ENCODE results near the gene TRMT11. TPM values are rescaled to one million over a fixed set of nuclear protein-coding genes. Genes with fewer than 3 reads are reported as not detected.

The TRMT11 gene
- total RNA-seq (2021; fragmentation: NEBNext Ultra II Directional; extraction: Animal tissue kit (Norgen Biotek cat#: 25700)) = 23.3 and 32.4 TPM in 2 replicates
- 11.8 and 19.7 TPM in 2 replicates for polyA plus RNA-seq (2011; rRNA removed)
- polyA plus RNA-seq (2011; cell fraction: cytosol; rRNA removed) = 24.8 TPM
- polyA plus RNA-seq (2011; cell fraction: nucleus; rRNA removed) = 20.7 TPM
- polyA plus RNA-seq (2012, experiment 1 of 2) = 19.8 to 26.7 TPM (median 22.1 TPM) in 4 replicates
- polyA plus RNA-seq (2012, experiment 2 of 2) = 2.5 TPM
- 17.1 TPM for polyA plus RNA-seq (2013, experiment 1 of 2)
- polyA plus RNA-seq (2013, experiment 2 of 2) = 16.3 TPM
- 29.2 and 34.1 TPM in 2 replicates for polyA minus RNA-seq (2011; rRNA and poly(A)+ RNA removed)
- polyA minus RNA-seq (2011; cell fraction: cytosol; rRNA and poly(A)+ RNA removed) = 15.0 TPM
- 76.8 TPM for polyA minus RNA-seq (2011; cell fraction: nucleus; rRNA and poly(A)+ RNA removed)
- long read RNA-seq, experiment 1, transcript TRMT11-201 (13 exons, 1,565 nt) = major isoform, 14 of 29 reads
- long read RNA-seq, experiment 1, partial matches to known transcripts = 4 of 29 reads
- long read RNA-seq, experiment 1, other reads (novel, unspliced or antisense) = 11 of 29 reads
- long read RNA-seq, experiment 2, transcript TRMT11-201 (13 exons, 1,565 nt) = major isoform, 29 of 44 reads
- long read RNA-seq, experiment 2, partial matches to known transcripts = 6 of 44 reads
- long read RNA-seq, experiment 2, other reads (novel, unspliced or antisense) = 9 of 44 reads

- H2AFZ ChIP-seq (ENCODE audit: low read length) = peak within 1 kb of the TSS; percentile 95
- peak within 1 kb of the TSS; percentile 93 for H4K5ac ChIP-seq (ENCODE audit: insufficient read length, low read depth, low read length)
- peak within 1 kb of the TSS; percentile 89 to 97 (median 90) for H3K4me3 ChIP-seq (ENCODE audit: extremely low read depth in 1 of 4, insufficient read depth in 2 of 4, low read depth in 3 of 4, low read length in 4 of 4)
- H3K79me2 ChIP-seq (ENCODE audit: control insufficient read depth in 1 of 2, insufficient read depth in 2 of 2, low read length in 2 of 2) = peaks cover 6 to 58% of the 10 kb centered on the region in 2 experiments
- H3K27ac ChIP-seq (ENCODE audit: low read depth, low read length) = peak within 1 kb of the TSS; percentile 82
- peak within 1 kb of the TSS; percentile 98 for H3K4ac ChIP-seq (replicated peaks; ENCODE audit: insufficient read length, low read depth, low read length)
- H2BK20ac ChIP-seq (ENCODE audit: low read length) = no peak within 1 kb of the TSS
- H4K20me1 ChIP-seq (replicated peaks in 1 of 2; ENCODE audit: control insufficient read depth in 1 of 2, insufficient read depth in 2 of 2, low read length in 2 of 2) = no peaks in the 10 kb centered on the region
- H3K14ac ChIP-seq (ENCODE audit: insufficient read length) = no peak within 1 kb of the TSS
- H2BK12ac ChIP-seq (ENCODE audit: low read depth, low read length) = peak within 1 kb of the TSS; percentile 60; the same call in 1 of the 2 replicates
- H2BK5ac ChIP-seq (ENCODE audit: low read depth, low read length) = peak within 1 kb of the TSS; percentile 83
- H2BK120ac ChIP-seq (replicated peaks; ENCODE audit: low read depth, low read length) = peak within 1 kb of the TSS; percentile 65
- H3K36me3 ChIP-seq (ENCODE audit: control insufficient read depth in 2 of 4, insufficient read depth in 4 of 4, low read length in 3 of 4) = no peaks in the 10 kb centered on the region
- 1% methylated on average over 51 of the region's 52 CpGs; no CpG with 5 or more reads in 1 of the 2 experiments for WGBS, 2 experiments (ENCODE audit: extremely low coverage in 1 of 2, insufficient coverage in 1 of 2, insufficient read length in 1 of 2, insufficient replicate concordance in 2 of 2, low coverage in 1 of 2, low lambda C conversion rate in 2 of 2, missing lambda C conversion rate in 1 of 2)
- peaks cover 11% of the 10 kb centered on the region for H3K23me2 ChIP-seq (ENCODE audit: low read depth, low read length)
- no peak within 1 kb of the TSS for H3K23ac ChIP-seq (ENCODE audit: insufficient read length)
- DNase-seq (ENCODE audit: low read depth in 1 of 2, low spot score in 2 of 2) (peak; percentile 85 to 88), FAIRE-seq (no peak)
- CTCF ChIA-PET (ENCODE audit: partially characterized antibody) = interaction anchor here (0.6 to 2.8 kb wide), 12 partner anchors 8 to 1199 kb away, joined by 3 to 18 read pairs (median 4); no protein-coding TSS in a partner anchor
- peak within 1 kb of the TSS; percentile 98 for H3K56ac ChIP-seq (replicated peaks; ENCODE audit: insufficient read length, low read depth, low read length)
- H2BK15ac ChIP-seq (ENCODE audit: low read length) = peak within 1 kb of the TSS; percentile 95; the same call in 1 of the 2 replicates
- no peaks in the 10 kb centered on the region for H3K9me3 ChIP-seq (ENCODE audit: insufficient read depth in 2 of 2, low read depth in 1 of 2, low read length in 1 of 2)
- 0 out of 2 replicates have a peak within 1 kb of the TSS, but pooled peaks have one; percentile 29 for H2AK5ac ChIP-seq (ENCODE audit: low read depth, low read length)
- H3K27me3 ChIP-seq (replicated peaks in 1 of 4; ENCODE audit: control insufficient read depth in 3 of 4, extremely low read depth in 1 of 4, insufficient read depth in 3 of 4, low read length in 3 of 4) = no peaks in the 10 kb centered on the region
- H3K4me1 ChIP-seq (replicated peaks in 1 of 4; ENCODE audit: control insufficient read depth in 3 of 4, insufficient read depth in 4 of 4, low read length in 3 of 4) = peaks cover 0 to 10% (median 3%) of the 10 kb centered on the region in 4 experiments; a peak in 4 of 7 replicates
- POLR2A ChIA-PET (ENCODE audit: partially characterized antibody) = interaction anchor here (0.6 to 2.0 kb wide), 17 partner anchors 9 to 623 kb away, joined by 3 to 19 read pairs (median 4); partner anchors contain the start of genes HINT3 and NCOA7
- peak within 1 kb of the TSS; percentile 99 for H3K18ac ChIP-seq (ENCODE audit: extremely low read depth, low read length)
- H3K4me2 ChIP-seq (ENCODE audit: insufficient read depth in 1 of 2, low read depth in 2 of 2, low read length in 2 of 2) = peak within 1 kb of the TSS; percentile 78 to 90
- H4K91ac ChIP-seq (replicated peaks; ENCODE audit: insufficient read length, low read length) = peak within 1 kb of the TSS; percentile 86
- H3K79me1 ChIP-seq (ENCODE audit: low read depth, low read length) = no peaks in the 10 kb centered on the region; the same call in 1 of the 2 replicates
- H4K8ac ChIP-seq (ENCODE audit: extremely low read depth, insufficient read depth, low read length) = peak within 1 kb of the TSS; percentile 95
- H3K9ac ChIP-seq (replicated peaks in 1 of 4; ENCODE audit: extremely low read depth in 1 of 4, low read depth in 3 of 4, low read length in 3 of 4) = peak within 1 kb of the TSS; percentile 81 to 97 (median 92)
- TF ChIP-seq SIX5 (IDR thresholded peaks at IDR 0.05; ENCODE audit: low read depth, low read length) = no peak
- TF ChIP-seq, protein P1, sequence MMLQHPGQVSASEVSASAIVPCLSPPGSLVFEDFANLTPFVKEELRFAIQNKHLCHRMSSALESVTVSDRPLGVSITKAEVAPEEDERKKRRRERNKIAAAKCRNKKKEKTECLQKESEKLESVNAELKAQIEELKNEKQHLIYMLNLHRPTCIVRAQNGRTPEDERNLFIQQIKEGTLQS (IDR thresholded peaks at IDR 0.05; ENCODE audit: insufficient read depth, low read depth, low read length) = no peak
- no peak for TF ChIP-seq FOSL1 (IDR thresholded peaks at IDR 0.05; ENCODE audit: insufficient read depth, low read depth, low read length)
- TF ChIP-seq RFX5 (IDR thresholded peaks at IDR 0.05; ENCODE audit: borderline replicate concordance, low read depth, low read length) = no peak
- TF ChIP-seq SIN3A (conservative IDR thresholded peaks at IDR 0.05 in 1 of 2, IDR thresholded peaks at IDR 0.05 in 1 of 2; ENCODE audit: low read depth in 1 of 2, low read length in 2 of 2) = peak; percentile 74 to 82; a peak in 2 of 4 replicates
Observed at GRCh38 chr6:125986301-125987025, at the start of gene TRMT11. TSS of gene TRMT11 (plus strand) at chr6:125986540. CDS start at chr6:125986551, 11 bp downstream.
